Stimulated activated CD4-positive, alpha-beta T cell treated with anti-CD3 and anti-CD28 coated beads, Interleukin-12 subunit alpha, Interleukin-12 subunit beta, amount 100 ng/mL, for 4 hours (primary cell): Measurements from ENCODE around the gene KRT16.
"Not testable (repeated sequence)": the region's sequence is repeated elsewhere in the genome, so short reads cannot be mapped to it uniquely, and the experiment has no call there.

Experiments
- DNase-seq: peaks from one replicate; pipeline ENCODE4 v3.0.0-alpha.2; 2020

Gene KRT16

DNA sequence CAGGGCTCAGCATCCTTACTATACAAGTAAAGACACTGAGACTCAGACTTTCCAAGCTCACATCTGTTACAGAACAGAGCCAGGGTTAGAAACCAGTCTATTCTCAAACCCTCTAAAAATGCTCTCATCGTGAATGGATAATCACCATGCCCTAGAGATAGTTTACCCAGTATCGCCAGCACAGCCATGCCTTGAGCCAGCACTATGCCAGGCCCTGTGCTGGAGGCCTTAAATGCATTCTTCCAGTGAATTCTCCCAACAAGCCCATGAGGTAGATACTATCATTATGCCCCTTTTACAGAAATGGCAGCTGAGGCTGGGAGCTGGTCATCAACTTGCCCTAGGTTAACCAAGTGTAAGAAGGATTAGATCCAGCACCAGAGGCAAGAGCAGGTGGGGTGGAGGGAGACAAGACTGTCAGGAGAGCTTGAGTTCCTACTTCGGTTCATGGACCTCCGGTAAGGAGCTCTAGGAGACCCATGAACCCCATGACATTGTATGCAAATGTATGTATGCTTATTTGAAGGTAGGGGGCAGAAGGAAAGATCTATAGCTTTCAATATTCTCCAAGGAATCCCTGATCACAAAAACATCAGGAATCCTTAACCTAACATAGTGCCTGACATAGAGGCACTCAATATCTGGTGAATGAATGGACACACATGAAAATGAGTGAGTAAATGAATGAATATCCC is 31.1 kb downstream of the KRT16 start:
- DNase-seq = no peak

- no peak for DNase-seq
Observed at GRCh38 chr17:41580687-41581365, 31.7 kb downstream of the KRT16 start.

GRCh38 chr17:41580244-41580575 is 32.4 kb downstream of the KRT16 start:
- DNase-seq = no peak

DNA sequence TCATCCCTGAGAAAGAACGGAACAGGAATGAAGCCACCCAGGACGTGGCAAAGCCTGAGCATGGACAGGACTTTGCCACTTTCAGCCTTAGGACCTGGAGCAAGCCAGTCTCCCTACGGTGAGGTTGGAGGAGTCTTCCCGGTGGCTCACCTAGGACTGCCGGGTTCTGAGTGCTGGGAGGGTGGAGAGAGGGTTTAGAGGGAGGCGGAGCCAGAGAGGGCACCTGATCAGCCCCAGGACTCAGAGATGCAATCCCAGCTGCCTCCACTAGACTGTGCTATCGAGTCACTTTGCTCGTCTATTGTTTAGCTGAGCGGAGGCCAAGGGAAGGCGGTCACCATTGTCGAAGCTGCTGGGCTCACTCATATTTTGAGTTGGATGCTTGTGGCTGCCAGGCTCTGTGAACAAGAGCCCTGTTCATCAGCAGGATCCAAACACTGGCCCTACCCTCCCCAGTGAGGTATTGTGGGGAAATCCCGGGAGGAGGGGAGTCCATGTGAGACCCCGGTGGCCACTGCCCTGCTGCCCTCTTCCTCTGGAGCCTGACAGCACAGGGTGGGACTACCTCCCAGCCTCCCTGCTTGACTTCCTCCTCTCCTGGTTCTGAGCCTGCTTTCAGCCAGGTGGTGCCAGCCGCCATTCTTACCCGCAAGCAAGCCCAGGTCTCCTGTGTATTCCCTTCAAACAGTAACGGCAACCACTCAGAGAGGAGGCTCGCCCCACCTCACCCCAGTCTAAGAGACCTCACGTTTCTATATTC is 32.9 kb downstream of the KRT16 start:
- DNase-seq = peak; percentile 58

DNA sequence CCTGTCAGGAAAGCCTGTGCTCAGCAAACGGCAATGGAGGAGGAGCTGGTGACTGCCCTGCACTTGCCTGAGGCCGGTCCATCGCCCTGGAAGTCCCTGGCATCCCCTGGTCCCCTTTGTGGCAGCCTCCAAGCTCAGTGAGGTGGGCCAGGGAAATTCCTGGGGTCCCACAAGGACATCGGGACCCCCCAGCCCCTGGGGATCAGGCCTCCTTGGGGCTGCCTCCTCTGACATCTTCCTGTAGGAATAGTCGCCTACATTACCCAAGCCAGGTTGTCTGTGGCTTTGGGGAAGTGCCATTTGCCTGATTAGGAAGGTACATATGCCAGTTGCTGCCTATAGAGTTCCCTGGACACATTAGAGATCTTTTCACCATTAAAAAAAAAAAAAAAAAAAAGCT is 33.6 kb downstream of the KRT16 start:
- DNase-seq = no peak

DNA sequence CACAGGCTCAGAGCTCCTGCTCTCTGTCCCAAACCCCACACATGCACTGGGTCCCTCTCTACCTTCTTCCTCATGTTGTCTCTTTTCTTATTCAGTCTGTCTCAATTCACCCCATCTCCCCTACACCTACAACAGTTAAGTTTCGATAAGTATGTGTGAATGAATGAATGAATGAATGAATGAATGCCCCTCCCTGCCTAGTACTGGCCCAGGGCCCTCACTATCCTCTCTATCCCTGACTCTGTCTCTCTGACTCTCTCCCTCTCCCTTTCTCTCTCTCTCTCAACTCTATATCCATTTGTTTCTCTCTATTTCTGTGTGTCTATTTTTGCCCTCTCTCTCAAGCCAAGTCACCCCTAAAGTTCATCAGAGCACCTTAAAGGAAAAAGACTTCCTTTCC is 34.0 kb downstream of the KRT16 start:
- DNase-seq = no peak

DNA sequence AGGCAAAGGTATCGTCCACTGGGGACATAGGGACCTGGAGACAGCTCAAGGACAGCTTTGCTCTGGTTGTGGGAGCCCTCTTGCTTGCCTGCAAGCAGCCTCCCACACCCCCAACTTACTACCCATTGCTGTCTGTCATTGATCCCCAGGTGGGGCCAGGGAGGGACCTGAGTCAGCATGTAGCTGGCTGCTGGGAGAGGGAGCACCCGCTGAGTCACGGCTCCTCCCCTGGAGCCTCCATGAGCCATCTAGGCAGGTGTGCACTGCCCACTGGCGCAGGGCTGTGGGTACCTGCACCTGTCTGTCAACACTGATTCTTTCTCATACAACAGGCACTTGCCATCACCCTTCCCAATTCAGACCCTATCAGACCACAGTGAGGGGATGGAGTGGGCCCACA is 35.8 kb downstream of the KRT16 start:
- DNase-seq = not testable (repeated sequence)

DNA sequence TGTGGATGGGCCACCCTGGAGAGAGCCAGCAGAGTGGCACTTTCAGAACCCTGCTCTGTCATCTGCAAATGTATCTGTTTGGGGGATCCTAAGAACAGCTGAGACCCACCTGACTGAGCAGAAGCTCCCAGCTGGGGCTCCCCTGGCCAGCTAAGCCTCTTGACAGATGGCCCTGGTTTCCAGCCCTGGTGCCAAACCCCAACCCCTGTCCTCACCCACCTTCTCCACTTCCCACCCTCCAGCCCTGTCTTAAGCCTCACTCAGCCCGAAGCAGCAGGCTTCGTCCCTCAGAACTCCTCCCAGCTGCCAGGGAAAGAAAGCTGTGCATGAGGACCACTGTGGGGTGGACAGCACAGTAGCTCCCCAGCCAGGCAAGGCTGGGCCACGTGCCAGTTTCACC is 37.2 kb downstream of the KRT16 start:
- DNase-seq = no peak

DNA sequence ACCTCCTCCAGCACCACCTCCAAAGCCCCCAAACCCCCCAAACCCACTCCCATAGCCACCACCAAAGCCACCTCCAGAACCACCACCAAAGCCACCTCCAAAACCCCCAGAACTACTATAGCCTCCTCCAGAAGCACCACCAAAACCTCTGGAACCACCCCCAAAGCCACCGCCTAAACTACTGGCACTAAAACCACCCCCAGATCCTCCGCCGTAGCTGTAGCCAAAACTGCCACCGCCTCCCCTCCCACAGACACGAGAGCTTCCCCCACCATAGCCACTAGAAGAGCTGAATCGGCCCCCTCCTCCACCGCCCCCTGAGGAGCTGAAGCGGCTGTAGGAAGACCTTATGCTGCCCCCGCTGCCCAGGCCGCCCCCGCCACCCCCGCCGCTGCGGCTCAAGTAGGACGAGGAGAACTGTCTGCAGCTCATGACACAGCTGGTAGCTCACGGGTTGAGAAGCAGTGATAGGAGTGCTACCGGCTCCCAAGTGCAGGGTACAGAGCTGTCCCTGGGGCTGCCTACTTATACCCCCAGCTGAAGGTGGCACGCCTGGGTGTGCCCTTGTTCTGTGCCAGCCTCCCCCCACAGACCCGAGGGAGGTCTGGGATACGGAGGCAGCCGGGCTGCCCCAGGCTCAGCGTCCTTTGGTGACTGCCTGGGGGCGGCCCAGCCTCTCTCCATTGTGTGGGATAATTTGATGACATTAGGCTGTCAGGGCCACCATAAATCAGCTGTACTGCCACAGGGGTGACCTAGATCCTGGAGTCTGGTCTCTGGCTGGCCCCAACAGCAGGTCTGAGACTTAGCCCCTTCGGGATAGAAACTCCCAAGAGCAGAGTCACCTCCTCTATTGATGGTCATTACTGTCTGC is 40.8 kb downstream of the KRT16 start, which contains the start of gene KRT9:
Gene KRT9, minus strand, starts transcription at position 499 of the 874 bp plus-strand sequence. Its CDS starts 67 bp downstream, at position 432.
- no peak for DNase-seq

- no peak for DNase-seq
Observed at GRCh38 chr17:41567317-41567716, 45.2 kb downstream of the KRT16 start.

- no peak for DNase-seq
Observed at GRCh38 chr17:41565338-41565737, 47.2 kb downstream of the KRT16 start.

GRCh38 chr17:41563607-41564170 is 48.9 kb downstream of the KRT16 start:
- DNase-seq = no peak

- DNase-seq = no peak
Observed at GRCh38 chr17:41561554-41561953, 51.0 kb downstream of the KRT16 start.
